Endodermal cell (in vitro differentiated cells): Measurements from ENCODE around the gene OR4P4. TPM values are rescaled to one million over a fixed set of nuclear protein-coding genes. Genes with fewer than 3 reads are reported as not detected.

Source experiments
- DNase-seq: peaks from one replicate; pipeline ENCODE4 v3.0.0-alpha.2; 2017
- H3K27ac ChIP-seq: 2 replicates; pipeline ENCODE4 v1.5.1; 2013; ENCODE audit warnings: mild to moderate bottlenecking, low read depth, low read length, moderate library complexity
- H3K27me3 ChIP-seq: 2 replicates; pipeline ENCODE4 v1.6.1; 2013; ENCODE audit warnings: mild to moderate bottlenecking, low read length, moderate library complexity; ENCODE audit not compliant: insufficient read depth, control insufficient read depth, poor library complexity, severe bottlenecking
- H3K36me3 ChIP-seq: 2 replicates; pipeline ENCODE4 v1.7.0; 2013; ENCODE audit warnings: mild to moderate bottlenecking, low read length, moderate library complexity; ENCODE audit not compliant: control insufficient read depth, insufficient read depth
- H3K4me1 ChIP-seq: one replicate; pipeline ENCODE4 v1.7.0; 2013; ENCODE audit warnings: low read length; ENCODE audit not compliant: control insufficient read depth, insufficient read depth
- H3K4me3 ChIP-seq: 2 replicates; pipeline ENCODE4 v1.5.1; 2013; ENCODE audit warnings: mild to moderate bottlenecking, low read length, moderate library complexity
- H3K9ac ChIP-seq: 2 replicates; pipeline ENCODE4 v1.6.1; 2013; ENCODE audit warnings: mild to moderate bottlenecking, low read length, moderate library complexity; ENCODE audit not compliant: poor library complexity, severe bottlenecking; ENCODE audit errors: extremely low read depth
- H3K9me3 ChIP-seq: 2 replicates; pipeline ENCODE4 v1.6.1; 2013; ENCODE audit warnings: mild to moderate bottlenecking, low read length, moderate library complexity; ENCODE audit not compliant: control insufficient read depth
- H3K27ac Mint-ChIP-seq: 2 replicates; pipeline ENCODE4 v1.8.0; 2020; ENCODE audit warnings: mixed read lengths
- H3K27me3 Mint-ChIP-seq: 2 replicates; pipeline ENCODE4 v1.8.0; 2021; ENCODE audit warnings: mild to moderate bottlenecking, mixed read lengths; ENCODE audit not compliant: insufficient read depth
- H3K36me3 Mint-ChIP-seq: 2 replicates; pipeline ENCODE4 v1.8.0; 2020; ENCODE audit warnings: low read depth, mixed read lengths
- H3K4me1 Mint-ChIP-seq: 2 replicates; pipeline ENCODE4 v1.8.0; 2020; ENCODE audit warnings: mixed read lengths
- H3K4me3 Mint-ChIP-seq: 2 replicates; pipeline ENCODE4 v1.8.0; 2020; ENCODE audit warnings: mild to moderate bottlenecking, moderate library complexity, mixed read lengths
- H3K9me3 Mint-ChIP-seq: 2 replicates; pipeline ENCODE4 v1.8.0; 2020; ENCODE audit warnings: mild to moderate bottlenecking, mixed read lengths
- WGBS, 2 experiments: methylation state at CpG; one replicate each; pipeline versions ENCODE4 v1.1.5 to v1.1.7; 2013; ENCODE audit warnings: missing lambda C conversion rate in 2 of 2, mixed read lengths in 1 of 2; ENCODE audit not compliant: insufficient coverage in 1 of 2, insufficient read length in 1 of 2; 5-methylcytosine and 5-hydroxymethylcytosine counted together
- long read RNA-seq, 4 experiments: library from polyadenylated mRNA in 2 of 4; library from RNA in 1 of 4; library from capped mRNA in 1 of 4; stranded (forward) in 3 of 4; unstranded in 1 of 4; transcript quantifications; one replicate each; pipeline ENCODE4 v2.0.0, GENCODE V29; 2020 to 2021; ENCODE audit warnings: inconsistent platforms in 1 of 4
- polyA plus RNA-seq, 2 experiments: library from polyadenylated mRNA; stranded (reverse); fragments of 50-300 nt; gene quantifications; one replicate each; pipeline ENCODE4 v1.2.3, GENCODE V29; 2013
- total RNA-seq, 2 donors: library from RNA; stranded (reverse); fragmentation: NEBNext Ultra II Directional in 1 of 2; extraction: Animal tissue kit (Norgen Biotek cat#: 25700) in 1 of 2; gene quantifications; 2 replicates in 1 of 2; 3 replicates in 1 of 2; pipeline ENCODE4 v1.2.1, GENCODE V29; 2021
- TF ChIP-seq, protein P1 (sequence below): fragments of 200-600 bp; sonication (generic); conservative IDR thresholded peaks from 2 replicates; pipeline ENCODE4 v1.5.0; 2021; ENCODE audit warnings: antibody characterized with exemption, mild to moderate bottlenecking

The OR4P4 gene
- total RNA-seq = not detected
- polyA plus RNA-seq (2013, experiment 1 of 2) = not detected
- polyA plus RNA-seq (2013, experiment 2 of 2) = not detected
- long read RNA-seq, experiment 1 = 0 reads
- long read RNA-seq, experiment 2 = 0 reads
- long read RNA-seq, experiment 3 = 0 reads
- long read RNA-seq, experiment 4 = 0 reads

DNA sequence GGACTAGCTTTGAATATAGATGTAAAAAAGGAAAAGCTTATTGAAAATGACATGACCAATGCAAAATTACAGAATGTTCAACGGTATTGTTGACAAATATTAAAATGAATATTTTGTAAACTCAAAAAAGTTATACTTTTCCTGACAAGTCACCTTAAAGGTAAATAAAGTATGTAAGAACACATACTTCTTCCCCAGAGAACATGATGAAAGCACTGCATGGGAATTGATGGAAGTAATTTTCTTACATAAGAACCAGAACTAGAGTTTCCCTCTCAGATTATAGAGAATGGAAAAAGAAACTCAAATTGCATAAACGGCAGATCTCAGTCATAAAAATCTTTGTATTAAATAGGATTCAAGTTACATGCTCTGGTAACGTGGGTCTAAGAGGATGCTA, at the start of gene OR4P4:
TSS of gene OR4P4 (plus strand) at position 301 of the 400 bp plus-strand sequence.
- no peaks in the 10 kb centered on the region for H3K36me3 ChIP-seq
- H3K27me3 ChIP-seq = no peaks in the 10 kb centered on the region
- H3K27ac Mint-ChIP-seq = no peak within 1 kb of the TSS
- TF ChIP-seq, protein P1, sequence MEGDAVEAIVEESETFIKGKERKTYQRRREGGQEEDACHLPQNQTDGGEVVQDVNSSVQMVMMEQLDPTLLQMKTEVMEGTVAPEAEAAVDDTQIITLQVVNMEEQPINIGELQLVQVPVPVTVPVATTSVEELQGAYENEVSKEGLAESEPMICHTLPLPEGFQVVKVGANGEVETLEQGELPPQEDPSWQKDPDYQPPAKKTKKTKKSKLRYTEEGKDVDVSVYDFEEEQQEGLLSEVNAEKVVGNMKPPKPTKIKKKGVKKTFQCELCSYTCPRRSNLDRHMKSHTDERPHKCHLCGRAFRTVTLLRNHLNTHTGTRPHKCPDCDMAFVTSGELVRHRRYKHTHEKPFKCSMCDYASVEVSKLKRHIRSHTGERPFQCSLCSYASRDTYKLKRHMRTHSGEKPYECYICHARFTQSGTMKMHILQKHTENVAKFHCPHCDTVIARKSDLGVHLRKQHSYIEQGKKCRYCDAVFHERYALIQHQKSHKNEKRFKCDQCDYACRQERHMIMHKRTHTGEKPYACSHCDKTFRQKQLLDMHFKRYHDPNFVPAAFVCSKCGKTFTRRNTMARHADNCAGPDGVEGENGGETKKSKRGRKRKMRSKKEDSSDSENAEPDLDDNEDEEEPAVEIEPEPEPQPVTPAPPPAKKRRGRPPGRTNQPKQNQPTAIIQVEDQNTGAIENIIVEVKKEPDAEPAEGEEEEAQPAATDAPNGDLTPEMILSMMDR = no peak
- no peaks in the 10 kb centered on the region for H3K27me3 Mint-ChIP-seq
- no peaks in the 10 kb centered on the region for H3K36me3 Mint-ChIP-seq
- no peaks in the 10 kb centered on the region for H3K4me1 ChIP-seq
- no peak within 1 kb of the TSS for H3K9ac ChIP-seq
- H3K4me3 ChIP-seq = no peak within 1 kb of the TSS
- no peak for DNase-seq
- no peak within 1 kb of the TSS for H3K27ac ChIP-seq
- H3K4me3 Mint-ChIP-seq = no peak within 1 kb of the TSS
- peaks cover 32% of the 10 kb centered on the region for H3K9me3 ChIP-seq
- peaks cover 39% of the 10 kb centered on the region for H3K9me3 Mint-ChIP-seq
- H3K4me1 Mint-ChIP-seq = no peaks in the 10 kb centered on the region
- WGBS, 2 experiments = 56% methylated on average over 2 of the region's 3 CpGs; no CpG with 5 or more reads in 1 of the 2 experiments

DNA sequence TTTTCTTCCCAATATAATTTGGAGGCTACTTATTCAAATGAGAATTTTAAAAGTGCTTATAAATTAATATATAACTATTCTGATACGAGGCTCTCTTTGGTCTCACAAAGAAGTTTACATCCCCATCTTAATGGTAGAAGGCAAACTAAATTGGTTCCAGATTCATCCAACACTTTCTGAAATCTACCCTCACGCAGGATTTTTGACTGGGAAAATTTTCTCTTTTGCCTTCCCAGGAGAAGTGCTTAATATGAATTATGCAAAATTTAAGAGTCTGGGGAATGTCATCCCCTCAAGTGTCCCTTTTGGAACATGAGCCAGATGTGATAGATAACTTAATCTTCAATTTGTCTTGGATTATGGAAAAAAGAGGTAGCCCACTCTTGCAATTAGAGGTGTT, 27.4 kb upstream of the OR4P4 start, which contains the start of gene OR4C11:
TSS of gene OR4C11 (minus strand) at position 101 of the 400 bp plus-strand sequence. CDS start 3,272 bp downstream, outside the sequence.
- no peaks in the 10 kb centered on the region for H3K36me3 ChIP-seq
- no peak within 1 kb of the TSS for H3K4me3 ChIP-seq
- no peaks in the 10 kb centered on the region for H3K4me1 ChIP-seq
- no peak within 1 kb of the TSS for H3K4me3 Mint-ChIP-seq
- DNase-seq = no peak
- H3K9me3 Mint-ChIP-seq = peaks cover 43% of the 10 kb centered on the region
- 40% methylated on average over 1 of the region's 2 CpGs; no CpG with 5 or more reads in 1 of the 2 experiments for WGBS, 2 experiments
- H3K27me3 ChIP-seq = no peaks in the 10 kb centered on the region
- H3K27me3 Mint-ChIP-seq = no peaks in the 10 kb centered on the region
- H3K36me3 Mint-ChIP-seq = no peaks in the 10 kb centered on the region
- no peak within 1 kb of the TSS for H3K9ac ChIP-seq
- H3K4me1 Mint-ChIP-seq = no peaks in the 10 kb centered on the region
- TF ChIP-seq, protein P1 = no peak
- no peak within 1 kb of the TSS for H3K27ac ChIP-seq
- H3K27ac Mint-ChIP-seq = no peak within 1 kb of the TSS
- peaks cover 22% of the 10 kb centered on the region for H3K9me3 ChIP-seq

DNA sequence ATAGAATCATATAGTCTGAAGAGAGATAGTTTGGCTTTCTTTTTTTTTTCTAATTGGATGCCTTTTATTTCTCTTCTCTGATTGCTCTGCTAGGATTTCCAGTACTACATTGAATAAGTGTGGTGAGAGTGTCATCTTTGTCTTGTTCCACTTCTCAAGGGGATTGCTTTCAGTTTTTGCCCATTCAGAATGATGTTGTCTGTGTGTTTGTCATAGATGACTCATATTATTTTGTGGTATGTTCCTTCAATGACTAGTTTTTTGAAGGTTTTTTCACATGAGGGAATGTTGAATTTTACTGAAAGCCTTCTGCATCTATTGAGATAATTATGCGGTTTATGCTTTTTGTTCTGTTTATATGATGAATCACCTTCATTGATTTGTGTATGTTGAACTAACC, 10.4 kb upstream of the OR4P4 start:
- Histone ChIP-seq H3K4me3 (no peak overlapping the region), H3K27ac (no peak overlapping the region), H3K9ac (no peak overlapping the region), H3K27me3 (no peaks in the 10 kb centered on the region), H3K9me3 (peaks cover 10% of the 10 kb centered on the region), H3K4me1 (no peaks in the 10 kb centered on the region), H3K36me3 (no peaks in the 10 kb centered on the region)
- no peaks in the 10 kb centered on the region for H3K27me3 Mint-ChIP-seq
- H3K4me1 Mint-ChIP-seq = no peaks in the 10 kb centered on the region
- H3K9me3 Mint-ChIP-seq = peaks cover 67% of the 10 kb centered on the region
- no peak overlapping the region for H3K27ac Mint-ChIP-seq
- no peak overlapping the region for H3K4me3 Mint-ChIP-seq
- 83 to 92% methylated on average over 1 of the region's 1 CpG for WGBS, 2 experiments
- DNase-seq = no peak
- TF ChIP-seq, protein P1 = no peak
- no peaks in the 10 kb centered on the region for H3K36me3 Mint-ChIP-seq
